AG20443 (cell line): ENCODE data around the gene NLRP8.
"Not testable (repeated sequence)": the region's sequence is repeated elsewhere in the genome, so short reads cannot be mapped to it uniquely, and the experiment has no call there.

Experiments
- DNase-seq: peaks from one replicate; pipeline ENCODE4 v3.0.0; 2012; ENCODE audit warnings: low spot score, mixed read lengths

NLRP8 gene

GRCh38 chr19:55947532-55947931 is at the start of gene NLRP8:
Gene NLRP8, plus strand, starts transcription at chr19:55947832.
- DNase-seq, result no peak

- DNase-seq, result no peak
Observed at GRCh38 chr19:55898911-55899310, 48.7 kb upstream of the NLRP8 start.

GRCh38 chr19:55901369-55902079 is 46.1 kb upstream of the NLRP8 start:
- no peak for DNase-seq

GRCh38 chr19:55902080-55902751 is 45.4 kb upstream of the NLRP8 start:
- DNase-seq, result no peak

GRCh38 chr19:55907286-55907685 is 40.3 kb upstream of the NLRP8 start:
- DNase-seq, result no peak

GRCh38 chr19:55907746-55908145 is 39.9 kb upstream of the NLRP8 start:
- DNase-seq, result no peak

- DNase-seq, result no peak
Observed at GRCh38 chr19:55909801-55910200, 37.8 kb upstream of the NLRP8 start.

GRCh38 chr19:55912916-55913315 is 34.7 kb upstream of the NLRP8 start:
- DNase-seq, result no peak

- DNase-seq, result no peak
Observed at GRCh38 chr19:55913643-55914268, 33.9 kb upstream of the NLRP8 start.

- no peak for DNase-seq
Observed at GRCh38 chr19:55923556-55923955, 24.1 kb upstream of the NLRP8 start.

- DNase-seq, result no peak
Observed at GRCh38 chr19:55927991-55928390, 19.6 kb upstream of the NLRP8 start.

GRCh38 chr19:55929258-55929657 is 18.4 kb upstream of the NLRP8 start:
- DNase-seq, result not testable (repeated sequence)

- DNase-seq, result no peak
Observed at GRCh38 chr19:55930996-55931515, 16.6 kb upstream of the NLRP8 start.

GRCh38 chr19:55931936-55932386 is 15.7 kb upstream of the NLRP8 start, which contains the start of gene NLRP13:
Gene NLRP13, minus strand, starts transcription at chr19:55932336. Its CDS starts 25 bp downstream, at chr19:55932311.
- no peak for DNase-seq

- no peak for DNase-seq
Observed at GRCh38 chr19:55935206-55935605, 12.4 kb upstream of the NLRP8 start.

- no peak for DNase-seq
Observed at GRCh38 chr19:55939206-55939605, 8.4 kb upstream of the NLRP8 start.

GRCh38 chr19:55940306-55940705 is 7.3 kb upstream of the NLRP8 start:
- no peak for DNase-seq

- not testable (repeated sequence) for DNase-seq
Observed at GRCh38 chr19:55950566-55950965, 2.9 kb downstream of the NLRP8 start.

- DNase-seq, result no peak
Observed at GRCh38 chr19:55956431-55956830, 8.8 kb downstream of the NLRP8 start.

GRCh38 chr19:55958356-55958755 is 10.7 kb downstream of the NLRP8 start:
- DNase-seq, result no peak

GRCh38 chr19:55959996-55960675 is 12.5 kb downstream of the NLRP8 start:
- DNase-seq, result no peak

GRCh38 chr19:55962186-55962585 is 14.6 kb downstream of the NLRP8 start:
- DNase-seq, result no peak
